IMR-90 (cell line): ENCODE measurements around the gene ARF1. TPM values are rescaled to one million over a fixed set of nuclear protein-coding genes. Genes with fewer than 3 reads are reported as not detected.

Experiments used
- ATAC-seq: fragments of 200-7000 bp; cut with Tn5 transposase; 2 replicates; pipeline ENCODE4 v1.9.1; 2020; ENCODE audit warnings: low read depth, mild to moderate bottlenecking, moderate library complexity
- BruUV-seq: library from RNA; stranded (reverse); fragments of 400-500 nt; replicated peaks from 2 replicates; lab custom pipeline; 2021; lab: Mats Ljungman, UMichigan
- CTCF ChIA-PET: fragments of 300-600 bp; formaldehyde crosslinking; extraction: SDS; loops from one replicate; lab custom pipeline; 2021; ENCODE audit warnings: antibody characterized with exemption; lab: Yijun Ruan, JAX
- POLR2A ChIA-PET: fragments of 300-600 bp; sonication (Branson Sonifier 250); formaldehyde crosslinking; loops from one replicate; lab custom pipeline; 2022; ENCODE audit warnings: antibody characterized with exemption; ENCODE audit not compliant: unreplicated experiment; lab: Charles Lee
- DNase-seq: peaks from one replicate; pipeline ENCODE4 v3.0.0; 2013
- H2AFZ ChIP-seq: replicated peaks from 2 replicates; pipeline ENCODE3; 2013; ENCODE audit warnings: low read length, mild to moderate bottlenecking; ENCODE audit not compliant: poor library complexity
- H2AK5ac ChIP-seq: 2 replicates; pipeline ENCODE4 v1.6.1; 2013; ENCODE audit warnings: low read depth, low read length, inconsistent platforms
- H2AK9ac ChIP-seq: replicated peaks from 2 replicates; pipeline ENCODE3; 2013; ENCODE audit warnings: mild to moderate bottlenecking, low read depth, low read length, moderate library complexity; ENCODE audit not compliant: poor library complexity
- H2BK120ac ChIP-seq: 2 replicates; pipeline ENCODE4 v1.6.1; 2013; ENCODE audit warnings: low read depth, low read length, inconsistent platforms
- H2BK15ac ChIP-seq: 3 replicates; pipeline ENCODE4 v1.6.1; 2013; ENCODE audit warnings: low read depth, low read length, inconsistent platforms
- H2BK20ac ChIP-seq: 2 replicates; pipeline ENCODE4 v1.6.1; 2013; ENCODE audit warnings: low read depth, mild to moderate bottlenecking, inconsistent platforms, low read length, moderate library complexity
- H2BK5ac ChIP-seq: 2 replicates; pipeline ENCODE4 v1.6.1; 2013; ENCODE audit warnings: mild to moderate bottlenecking, low read depth, low read length, inconsistent platforms; ENCODE audit not compliant: poor library complexity, severe bottlenecking
- H3K14ac ChIP-seq: replicated peaks from 2 replicates; pipeline ENCODE4 v1.6.1; 2013; ENCODE audit warnings: low read depth, low read length, inconsistent platforms
- H3K18ac ChIP-seq: 2 replicates; pipeline ENCODE4 v1.6.1; 2013; ENCODE audit warnings: low read depth, low read length, control low read depth
- H3K23ac ChIP-seq: 2 replicates; pipeline ENCODE4 v1.6.1; 2013; ENCODE audit warnings: low read depth, low read length, inconsistent platforms
- H3K27ac ChIP-seq: 2 replicates; pipeline ENCODE4 v1.5.1; 2013; ENCODE audit warnings: mild to moderate bottlenecking, control low read depth, low read length; ENCODE audit not compliant: insufficient read depth
- H3K27me3 ChIP-seq: 2 replicates; pipeline ENCODE4 v1.6.1; 2013; ENCODE audit warnings: low read length; ENCODE audit not compliant: control insufficient read depth, insufficient read depth
- H3K36me3 ChIP-seq: 2 replicates; pipeline ENCODE4 v1.6.1; 2013; ENCODE audit warnings: low read length, mixed read lengths; ENCODE audit not compliant: control insufficient read depth, insufficient read depth
- H3K4ac ChIP-seq: 2 replicates; pipeline ENCODE4 v1.6.1; 2013; ENCODE audit warnings: low read depth, low read length, inconsistent platforms
- H3K4me1 ChIP-seq: 2 replicates; pipeline ENCODE4 v1.6.1; 2013; ENCODE audit warnings: low read length, mixed read lengths; ENCODE audit not compliant: control insufficient read depth, insufficient read depth
- H3K4me2 ChIP-seq: 2 replicates; pipeline ENCODE4 v1.6.1; 2013; ENCODE audit warnings: low read depth, mild to moderate bottlenecking, control low read depth, low read length, moderate library complexity
- H3K4me3 ChIP-seq: 2 replicates; pipeline ENCODE4 v1.5.1; 2013; ENCODE audit warnings: low read depth, mild to moderate bottlenecking, control low read depth, low read length, moderate library complexity; ENCODE audit not compliant: insufficient read depth
- H3K56ac ChIP-seq: 2 replicates; pipeline ENCODE4 v1.6.1; 2013; ENCODE audit warnings: low read length, inconsistent platforms; ENCODE audit not compliant: insufficient read depth; ENCODE audit errors: extremely low read depth
- H3K79me1 ChIP-seq, 2 experiments: 2 replicates each; pipeline ENCODE4 v1.6.1; 2013; ENCODE audit warnings: low read length in 2 of 2, inconsistent platforms in 1 of 2, low read depth in 1 of 2
- H3K9ac ChIP-seq: 2 replicates; pipeline ENCODE4 v1.6.1; 2013; ENCODE audit warnings: low read depth, low read length, control low read depth
- H3K9me1 ChIP-seq: 2 replicates; pipeline ENCODE4 v1.6.1; 2013; ENCODE audit warnings: low read length, inconsistent platforms; ENCODE audit not compliant: insufficient read depth
- H3K9me3 ChIP-seq: 2 replicates; pipeline ENCODE4 v1.6.1; 2013; ENCODE audit warnings: low read length; ENCODE audit not compliant: control insufficient read depth, insufficient read depth
- H4K20me1 ChIP-seq: 2 replicates; pipeline ENCODE4 v1.6.1; 2013; ENCODE audit warnings: low read length, inconsistent platforms; ENCODE audit not compliant: insufficient read depth
- H4K5ac ChIP-seq: 2 replicates; pipeline ENCODE4 v1.6.1; 2013; ENCODE audit warnings: mild to moderate bottlenecking, low read depth, low read length, control low read depth
- H4K8ac ChIP-seq, 2 experiments: 2 replicates each; pipeline ENCODE4 v1.6.1; 2013; ENCODE audit warnings: low read depth in 2 of 2, low read length in 2 of 2, control low read depth in 1 of 2, inconsistent platforms in 1 of 2
- H4K91ac ChIP-seq: 2 replicates; pipeline ENCODE4 v1.6.1; 2013; ENCODE audit warnings: low read depth, low read length, inconsistent platforms; ENCODE audit not compliant: insufficient read depth
- BHLHE40 ChIP-seq: fragments of 150-350 bp; IDR thresholded peaks from 2 replicates; pipeline ENCODE4 v1.6.1; 2016; ENCODE audit warnings: mild to moderate bottlenecking, low read depth, low read length
- CHD1 ChIP-seq: IDR thresholded peaks from 2 replicates; pipeline ENCODE4 v1.6.1; 2012; ENCODE audit warnings: low read depth, low read length, improper control_type of control experiment
- MAFK ChIP-seq: IDR thresholded peaks from 2 replicates; pipeline ENCODE4 v1.6.1; 2012; ENCODE audit warnings: low read depth, low read length, improper control_type of control experiment
- NFE2L2 ChIP-seq: fragments of 150-350 bp; IDR thresholded peaks from 2 replicates; pipeline ENCODE4 v1.6.1; 2016; ENCODE audit warnings: low read depth, mild to moderate bottlenecking, low read length
- RCOR1 ChIP-seq: IDR thresholded peaks from 2 replicates; pipeline ENCODE4 v1.6.1; 2012; ENCODE audit warnings: mild to moderate bottlenecking, low read length, improper control_type of control experiment; ENCODE audit not compliant: insufficient replicate concordance
- WGBS, 2 experiments: methylation state at CpG; one replicate each; pipeline versions ENCODE4 v1.1.5 to v1.1.7; 2013; ENCODE audit warnings: missing lambda C conversion rate in 2 of 2; ENCODE audit not compliant: insufficient read length in 1 of 2; ENCODE audit errors: extremely low coverage in 2 of 2; 5-methylcytosine and 5-hydroxymethylcytosine counted together
- dilution Hi-C: fragments of 300-500 bp; cut with HindIII; formaldehyde crosslinking; loops from one replicate; pipeline ENCODE4 v1.14.3; 2018; ENCODE audit warnings: low sequenced_read_pairs; ENCODE audit not compliant: unreplicated experiment
- in situ Hi-C: fragments of 300-500 bp; cut with MboI; formaldehyde crosslinking; loops from 3 replicates; pipeline ENCODE4 v1.14.3; 2019; ENCODE audit warnings: low sequenced_read_pairs, inconsistent platforms, mixed read lengths
- intact Hi-C: fragments of 100-400 bp; cut with micrococcal nuclease; formaldehyde crosslinking; loops from 2 replicates; pipeline ENCODE4 v1.10.0; 2022
- polyA plus RNA-seq, 3 experiments: library from polyadenylated mRNA; depleted of rRNA; stranded (reverse); fragments of >200 nt; gene quantifications; 2 replicates each; pipeline ENCODE4 v1.2.3, GENCODE V29; 2012; ENCODE audit warnings: low replicate concordance in 1 of 3
- total RNA-seq: library from RNA; depleted of rRNA; stranded (reverse); fragments of >200 nt; gene quantifications from 2 replicates; pipeline ENCODE4 v1.2.3, GENCODE V29; 2012
- TF ChIP-seq, protein P1 (sequence below): conservative IDR thresholded peaks from 2 replicates; pipeline ENCODE4 v1.5.1; 2012; ENCODE audit warnings: mild to moderate bottlenecking, low read depth, low read length, improper control_type of control experiment

The ARF1 gene
- total and polyA plus RNA-seq, 2 of the 4 experiments (the other 2 are of a cell fraction) = 330 to 1,100 TPM

DNA sequence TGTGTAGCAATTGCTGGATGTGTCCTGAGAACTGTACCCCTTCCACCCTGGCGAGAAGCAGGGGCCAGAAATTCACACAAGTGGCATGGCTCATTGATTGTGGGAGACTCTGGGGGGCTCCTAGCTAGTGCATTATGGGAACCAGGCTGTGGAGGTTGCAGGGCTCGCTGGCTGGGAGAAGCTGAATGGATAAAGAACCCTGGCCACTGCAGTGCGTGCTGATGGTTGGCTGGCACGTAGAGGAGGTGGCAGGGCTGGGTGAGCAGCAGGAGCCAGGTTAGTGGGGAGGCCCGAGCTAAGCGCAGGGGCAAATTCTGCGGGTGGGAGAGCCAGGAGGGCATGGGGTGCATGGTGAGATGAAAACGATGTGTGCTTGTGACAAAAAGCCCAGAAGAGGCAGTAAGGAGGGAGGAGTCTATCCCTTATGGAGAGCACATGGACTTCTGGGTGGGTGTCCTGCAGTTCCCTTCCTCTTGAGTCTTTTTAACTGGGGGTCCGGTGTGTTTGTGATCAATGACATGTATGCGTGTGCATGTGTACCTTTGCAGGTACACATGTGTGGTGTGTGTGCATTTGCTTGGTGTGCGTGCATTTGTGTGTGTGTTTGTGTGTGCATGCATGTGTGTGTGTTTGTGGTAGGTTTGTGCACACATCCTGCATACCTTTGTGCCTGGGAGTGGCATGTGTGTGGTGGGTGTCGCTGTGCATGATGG lies 61.1 kb downstream of the ARF1 start:
- Histone ChIP-seq H3K56ac (no peak overlapping the region), H2BK5ac (no peak overlapping the region), H2AK5ac (no peak overlapping the region), H3K27me3 (no peaks in the 10 kb centered on the region), H2BK15ac (no peak overlapping the region), H3K27ac (no peak overlapping the region), H3K14ac (no peak overlapping the region), H4K5ac (no peak overlapping the region), H3K23ac (no peak overlapping the region; the same call in 1 of the 2 replicates), H3K4ac (no peak overlapping the region), H3K9me1 (peaks cover 24% of the 10 kb centered on the region), H3K36me3 (peaks cover 15% of the 10 kb centered on the region), H3K4me1 (peaks cover 19% of the 10 kb centered on the region), H2BK120ac (no peak overlapping the region), H4K20me1 (peaks cover 67% of the 10 kb centered on the region), H3K4me3 (no peak overlapping the region), H4K91ac (no peak overlapping the region), H2AK9ac (no peak overlapping the region), H3K9me3 (no peaks in the 10 kb centered on the region), H3K4me2 (no peak overlapping the region; the same call in 1 of the 2 replicates), H3K9ac (no peak overlapping the region), H4K8ac (no peak overlapping the region), H2AFZ (no peak overlapping the region), H3K18ac (no peak overlapping the region), H2BK20ac (no peak overlapping the region), H3K79me1 (peaks cover 0 to 66% of the 10 kb centered on the region in 2 experiments; a peak in 2 of 4 replicates)
- dilution Hi-C loops = no loop called here
- 87% methylated on average over 3 of the region's 12 CpGs; no CpG with 5 or more reads in 1 of the 2 experiments for WGBS, 2 experiments
- ChIA-PET POLR2A (no interaction called here), CTCF (interaction anchor here (1.3 kb wide), 1 partner anchor 148 kb away, joined by 4 read pairs; no protein-coding TSS in a partner anchor)
- DNase-seq (no peak), ATAC-seq (no peak)
- in situ Hi-C loops = no loop called here
- BruUV-seq = no TSS peak
- intact Hi-C loops = loop anchor here (5.0 kb wide), 1 partner anchor 41 kb away; the partner anchor contains the start of gene C1orf35
- no peak for TF ChIP-seq CHD1
- TF ChIP-seq NFE2L2 = no peak
- TF ChIP-seq, protein P1, sequence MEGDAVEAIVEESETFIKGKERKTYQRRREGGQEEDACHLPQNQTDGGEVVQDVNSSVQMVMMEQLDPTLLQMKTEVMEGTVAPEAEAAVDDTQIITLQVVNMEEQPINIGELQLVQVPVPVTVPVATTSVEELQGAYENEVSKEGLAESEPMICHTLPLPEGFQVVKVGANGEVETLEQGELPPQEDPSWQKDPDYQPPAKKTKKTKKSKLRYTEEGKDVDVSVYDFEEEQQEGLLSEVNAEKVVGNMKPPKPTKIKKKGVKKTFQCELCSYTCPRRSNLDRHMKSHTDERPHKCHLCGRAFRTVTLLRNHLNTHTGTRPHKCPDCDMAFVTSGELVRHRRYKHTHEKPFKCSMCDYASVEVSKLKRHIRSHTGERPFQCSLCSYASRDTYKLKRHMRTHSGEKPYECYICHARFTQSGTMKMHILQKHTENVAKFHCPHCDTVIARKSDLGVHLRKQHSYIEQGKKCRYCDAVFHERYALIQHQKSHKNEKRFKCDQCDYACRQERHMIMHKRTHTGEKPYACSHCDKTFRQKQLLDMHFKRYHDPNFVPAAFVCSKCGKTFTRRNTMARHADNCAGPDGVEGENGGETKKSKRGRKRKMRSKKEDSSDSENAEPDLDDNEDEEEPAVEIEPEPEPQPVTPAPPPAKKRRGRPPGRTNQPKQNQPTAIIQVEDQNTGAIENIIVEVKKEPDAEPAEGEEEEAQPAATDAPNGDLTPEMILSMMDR = no peak
- TF ChIP-seq BHLHE40 = no peak
- no peak for TF ChIP-seq MAFK
- no peak for TF ChIP-seq RCOR1
